Left renal cortex interstitium (tissue), 4 donors: ENCODE results near the gene MPEG1. TPM values are rescaled to one million over a fixed set of nuclear protein-coding genes. Genes with fewer than 3 reads are reported as not detected.

Source experiments
- DNase-seq, 4 donors: peaks; one replicate each; pipeline ENCODE4 v3.0.0-alpha.2; 2013; ENCODE audit warnings: low read depth in 4 of 4, low spot score in 2 of 4, missing footprints in 1 of 4
- polyA plus RNA-seq, 4 donors: library from polyadenylated mRNA; unstranded; fragments of 120-200 nt; gene quantifications; one replicate each; pipeline ENCODE4 v1.2.1, GENCODE V29; 2013; ENCODE audit not compliant: insufficient read length in 4 of 4

Gene MPEG1
- polyA plus RNA-seq, 4 donors = 6.0 to 9.8 (median 8.1) TPM

DNA sequence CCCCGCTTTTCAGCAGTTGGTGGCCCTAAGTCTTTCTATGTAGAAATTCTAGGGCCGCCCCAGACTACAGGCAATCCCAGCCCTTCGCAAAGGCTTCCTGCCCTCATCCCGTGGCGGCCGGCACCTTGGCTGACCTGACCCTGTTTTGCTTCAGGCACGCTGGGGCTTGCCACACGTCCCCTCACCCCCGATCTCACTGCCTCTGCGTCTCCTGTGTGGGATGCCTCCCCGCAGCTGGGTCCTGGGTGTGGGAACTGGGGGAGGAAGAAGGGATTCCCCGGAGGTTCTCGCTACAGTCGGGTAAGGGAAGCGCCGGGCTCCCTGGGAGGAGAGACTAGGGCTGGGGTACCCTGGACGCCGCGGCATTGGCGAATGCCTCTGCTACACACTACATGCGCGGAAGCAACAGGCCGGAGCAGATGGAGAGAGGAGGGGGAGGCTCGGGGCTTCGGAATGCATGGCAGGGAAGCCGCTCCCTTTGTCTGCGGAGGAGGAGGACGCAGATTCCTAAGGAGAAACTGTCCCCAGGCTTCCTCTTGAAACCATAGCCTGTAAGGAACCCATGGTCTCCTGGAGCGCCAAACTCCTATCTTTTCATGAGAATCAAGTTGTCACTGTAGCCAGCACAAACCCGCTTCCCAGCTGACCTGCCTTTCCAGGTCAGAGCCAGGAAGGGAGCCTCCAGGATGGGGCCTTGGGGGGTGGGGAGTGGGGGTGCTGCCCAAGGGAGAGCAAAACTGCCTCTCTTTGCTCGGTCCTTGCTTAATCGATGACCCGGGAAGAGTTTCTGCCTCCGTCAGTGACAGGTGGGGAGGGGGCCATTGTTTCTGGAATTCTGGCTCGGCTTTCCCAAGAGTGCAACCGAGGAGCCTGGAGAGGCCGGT, 39.4 kb downstream of the MPEG1 start:
- DNase-seq = peak in 3 of 4 donors; percentile 52 to 64 (median 56)

DNA sequence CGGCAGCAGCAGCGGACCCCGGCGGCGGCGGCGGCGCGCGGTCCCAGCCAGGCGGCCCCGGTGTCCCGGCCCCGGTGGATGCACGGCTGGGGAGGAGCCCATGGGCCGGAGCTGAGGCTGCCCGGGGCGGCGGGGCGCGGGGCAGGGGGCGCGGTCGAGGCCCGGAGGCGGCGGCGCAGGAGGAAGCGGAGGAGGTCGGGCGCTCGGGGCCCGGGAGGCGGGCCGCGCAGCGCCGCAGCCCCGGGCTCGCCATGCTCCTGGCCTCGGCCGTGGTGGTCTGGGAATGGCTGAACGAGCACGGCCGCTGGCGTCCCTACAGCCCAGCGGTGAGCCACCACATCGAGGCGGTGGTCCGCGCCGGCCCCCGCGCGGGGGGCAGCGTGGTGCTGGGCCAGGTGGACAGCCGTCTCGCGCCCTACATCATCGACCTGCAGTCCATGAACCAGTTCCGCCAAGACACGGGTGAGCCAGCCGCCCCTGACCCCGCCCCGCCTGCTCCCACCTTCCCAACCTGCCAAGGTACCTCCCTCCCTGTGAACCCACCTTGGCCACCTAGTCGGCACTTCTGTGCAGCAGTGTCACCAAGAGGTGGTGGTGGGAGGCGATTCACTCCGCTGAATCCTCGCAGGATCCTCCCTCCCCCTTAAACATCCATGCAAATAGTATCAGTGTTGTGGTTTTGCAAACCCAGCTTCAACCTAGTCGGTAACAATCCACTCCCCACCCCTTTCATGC, 40.2 kb downstream of the MPEG1 start:
- DNase-seq = no peak

DNA sequence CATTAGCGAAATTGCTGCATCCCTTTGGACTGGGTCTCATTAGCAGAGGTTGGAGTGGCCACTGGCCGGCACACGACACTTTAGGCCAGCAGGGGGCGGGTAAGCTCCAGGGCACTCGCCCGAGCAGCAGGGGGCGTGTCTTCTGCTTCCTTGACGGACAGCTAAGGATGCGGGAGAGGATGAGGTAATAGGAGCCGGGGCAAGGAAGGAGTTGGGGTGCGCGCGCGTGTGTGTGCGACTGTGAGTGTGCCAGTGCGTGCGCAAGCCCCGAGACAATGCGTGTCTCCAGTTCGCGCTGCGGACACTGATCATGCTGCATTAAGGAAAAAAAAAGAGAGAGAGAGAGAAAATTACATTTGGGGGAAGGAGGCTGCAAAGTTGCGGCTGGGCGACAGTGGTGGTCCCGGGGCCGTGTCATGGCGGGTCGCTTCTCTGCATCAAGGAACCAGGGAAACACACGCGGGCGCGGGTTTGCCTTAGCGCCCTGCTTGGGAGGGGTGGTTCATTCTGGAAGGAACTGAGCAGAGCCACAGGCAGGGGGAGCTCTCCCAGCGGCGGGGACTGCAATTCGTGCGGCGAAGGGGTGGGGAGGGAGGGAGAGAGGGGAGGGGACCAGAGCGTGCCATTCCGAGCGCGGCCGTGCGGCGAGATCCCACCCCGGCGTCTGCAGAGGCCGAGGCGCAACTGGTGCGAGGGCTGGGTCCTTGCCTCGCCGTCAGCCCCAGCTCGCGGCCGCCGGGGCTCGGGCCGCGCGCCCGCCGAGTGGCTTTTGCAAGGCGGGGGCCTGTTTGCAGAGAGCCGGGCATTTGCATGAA, 41.0 kb downstream of the MPEG1 start, which contains the start of gene DTX4:
Gene DTX4 (plus strand): TSS at position 625 of the 815 bp plus-strand sequence. CDS start 464 bp downstream, outside the sequence.
- peak; percentile 74 to 88 (median 82) for DNase-seq

DNA sequence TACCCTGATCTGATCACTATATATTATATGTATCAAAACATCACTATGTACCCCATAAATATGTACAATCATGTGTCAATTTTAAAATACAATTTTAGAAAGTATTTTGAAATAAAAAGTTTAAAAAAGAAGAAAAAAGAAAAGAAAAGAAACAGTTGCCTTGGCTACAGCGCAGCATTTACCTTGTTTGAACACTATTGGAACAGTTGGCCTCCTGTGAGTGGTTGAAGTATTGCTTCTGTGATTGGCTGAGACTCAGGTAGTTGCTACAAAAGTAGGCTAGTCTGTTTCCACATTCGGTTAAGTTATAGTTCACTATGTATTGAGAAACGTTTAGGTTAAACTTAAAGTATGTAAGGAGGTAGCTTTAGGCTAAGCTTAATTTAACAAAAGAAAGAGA, 48.7 kb downstream of the MPEG1 start:
- DNase-seq = no peak

Other genes starting within 250 kb of the MPEG1 start
- under 1 TPM in 2 of 4 donors, not detected in 2; 0.22 to 0.34 TPM for gene GLYATL1B, start 126.6 kb downstream of the MPEG1 start, polyA plus RNA-seq
- 10 to 100 TPM; 11.2 to 13.3 (median 12.1) TPM for gene FAM111B, start 105.7 kb downstream of the MPEG1 start, polyA plus RNA-seq
- 10 to 100 TPM; 48.3 to 90.1 (median 65.6) TPM for gene FAM111A, start 70.1 kb downstream of the MPEG1 start, polyA plus RNA-seq
- gene DTX4, start 40.8 kb downstream of the MPEG1 start, polyA plus RNA-seq = 10 to 100 TPM; 43.1 to 47.2 (median 44.5) TPM
- not detected for gene OR5AN1, start 146.0 kb upstream of the MPEG1 start, polyA plus RNA-seq
- gene OR5A2, start 213.5 kb upstream of the MPEG1 start, polyA plus RNA-seq = under 1 TPM in 3 of 4 donors, not detected in 1; 0.03 to 0.04 (median 0.03) TPM
- under 1 TPM in 2 of 4 donors, not detected in 2; 0.03 to 0.05 TPM for gene OR5A1, start 223.5 kb upstream of the MPEG1 start, polyA plus RNA-seq
- not detected for gene OR4D6, start 244.0 kb upstream of the MPEG1 start, polyA plus RNA-seq